ENCODE data around the gene CAPNS2.

The CAPNS2 gene

GRCh38 chr16:55572439-55572838 lies 6.0 kb downstream of the CAPNS2 start:
- Histone ChIP-seq H3F3A (ENCODE audit: insufficient read depth) (no peaks in the 10 kb centered on the region), H3K79me2 (ENCODE audit: insufficient read depth, low read length) (no peaks in the 10 kb centered on the region), H3K36me3 (ENCODE audit: low read length) (no peaks in the 10 kb centered on the region), H3K9me3 (ENCODE audit: insufficient read depth, low read length) (no peaks in the 10 kb centered on the region), H3K4me2 (ENCODE audit: low read depth, low read length, poor library complexity, severe bottlenecking) (no peak overlapping the region), H3K27ac (ENCODE audit: low read depth, low read length) (no peak overlapping the region), H3K9me2 (replicated peaks; ENCODE audit: insufficient read depth, low read length) (no peaks in the 10 kb centered on the region), H3K4me3 (ENCODE audit: insufficient read depth, low read length, poor library complexity, severe bottlenecking) (no peak overlapping the region), H2AFZ (ENCODE audit: low read depth, low read length, severe bottlenecking) (no peak overlapping the region), H3K27me3 (ENCODE audit: low read length) (no peaks in the 10 kb centered on the region), H4K20me1 (ENCODE audit: low read depth, low read length) (no peaks in the 10 kb centered on the region), H3K9ac (ENCODE audit: low read length) (no peak overlapping the region)
- TF ChIP-seq CTCF (IDR thresholded peaks at IDR 0.05; ENCODE audit: insufficient read depth, low read length, poor library complexity, severe bottlenecking) (no peak), EZH2phosphoT487 (conservative IDR thresholded peaks at IDR 0.05; ENCODE audit: low read length) (no peak)

- Histone ChIP-seq H3K27ac (ENCODE audit: low read depth, low read length) (no peak overlapping the region), H3K4me3 (ENCODE audit: insufficient read depth, low read length, poor library complexity, severe bottlenecking) (no peak overlapping the region), H3K4me2 (ENCODE audit: low read depth, low read length, poor library complexity, severe bottlenecking) (no peak overlapping the region), H4K20me1 (ENCODE audit: low read depth, low read length) (no peaks in the 10 kb centered on the region), H3F3A (ENCODE audit: insufficient read depth) (no peaks in the 10 kb centered on the region), H3K79me2 (ENCODE audit: insufficient read depth, low read length) (no peaks in the 10 kb centered on the region), H3K9ac (ENCODE audit: low read length) (no peak overlapping the region), H2AFZ (ENCODE audit: low read depth, low read length, severe bottlenecking) (no peak overlapping the region), H3K27me3 (ENCODE audit: low read length) (no peaks in the 10 kb centered on the region), H3K9me2 (replicated peaks; ENCODE audit: insufficient read depth, low read length) (no peaks in the 10 kb centered on the region), H3K9me3 (ENCODE audit: insufficient read depth, low read length) (no peaks in the 10 kb centered on the region), H3K36me3 (ENCODE audit: low read length) (no peaks in the 10 kb centered on the region)
- no peak for TF ChIP-seq EZH2phosphoT487 (conservative IDR thresholded peaks at IDR 0.05; ENCODE audit: low read length)
- no peak for TF ChIP-seq CTCF (IDR thresholded peaks at IDR 0.05; ENCODE audit: insufficient read depth, low read length, poor library complexity, severe bottlenecking)
These were observed 8.3 kb downstream of the CAPNS2 start for GRCh38 chr16:55574811-55575210.

- Histone ChIP-seq H3K27me3 (ENCODE audit: low read length) (no peaks in the 10 kb centered on the region), H3K4me2 (ENCODE audit: low read depth, low read length, poor library complexity, severe bottlenecking) (no peak overlapping the region)
- TF ChIP-seq EZH2phosphoT487 (conservative IDR thresholded peaks at IDR 0.05; ENCODE audit: low read length) (no peak), CTCF (IDR thresholded peaks at IDR 0.05; ENCODE audit: insufficient read depth, low read length, poor library complexity, severe bottlenecking) (no peak)
These were observed 9.0 kb downstream of the CAPNS2 start for GRCh38 chr16:55575496-55575895.

More at GRCh38 chr16:55575496-55575895, 9.0 kb downstream of the CAPNS2 start:
- Histone ChIP-seq H3K79me2 (ENCODE audit: insufficient read depth, low read length) (no peaks in the 10 kb centered on the region), H3K9ac (ENCODE audit: low read length) (no peak overlapping the region), H3K9me2 (replicated peaks; ENCODE audit: insufficient read depth, low read length) (no peaks in the 10 kb centered on the region), H3K27ac (ENCODE audit: low read depth, low read length) (no peak overlapping the region), H2AFZ (ENCODE audit: low read depth, low read length, severe bottlenecking) (no peak overlapping the region), H3K9me3 (ENCODE audit: insufficient read depth, low read length) (no peaks in the 10 kb centered on the region), H3K4me3 (ENCODE audit: insufficient read depth, low read length, poor library complexity, severe bottlenecking) (no peak overlapping the region), H3F3A (ENCODE audit: insufficient read depth) (no peaks in the 10 kb centered on the region), H4K20me1 (ENCODE audit: low read depth, low read length) (no peaks in the 10 kb centered on the region), H3K36me3 (ENCODE audit: low read length) (no peaks in the 10 kb centered on the region)
